ENCODE data around the gene DGKH. TPM values are rescaled to one million over a fixed set of nuclear protein-coding genes. Genes with fewer than 3 reads are reported as not detected.

Gene DGKH
- total and polyA plus RNA-seq, 2 of the 13 experiments (the other 11 are each of a cell fraction or from before 2014, with no cell fraction given): 0.01 to 0.13 TPM

DNA sequence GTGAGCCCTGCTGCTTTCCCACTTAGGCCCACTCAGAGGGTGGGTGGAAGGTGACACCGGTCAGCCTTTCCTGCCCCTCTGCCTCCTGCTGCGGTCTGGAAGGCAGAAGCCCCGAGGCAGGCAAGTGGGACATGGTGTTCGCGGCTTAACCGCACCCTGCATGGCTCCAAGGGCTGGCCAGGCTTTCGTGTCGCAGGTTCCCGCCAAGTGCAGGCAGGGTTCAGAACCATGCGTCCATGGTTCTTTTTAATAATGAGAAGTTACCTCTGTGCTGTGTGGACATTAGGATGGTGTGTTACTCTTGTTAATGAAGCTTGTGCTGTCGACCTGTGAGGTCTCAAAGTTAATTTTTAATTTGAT is 986 bp downstream of the DGKH start:
- ChIA-PET CTCF (ENCODE audit: low intra/inter-chr PET ratio, low total read pairs) (no interaction called here), POLR2A (no interaction called here)
- H3K36me3 ChIP-seq (replicated peaks in 1 of 2; ENCODE audit: control insufficient read depth in 1 of 2, insufficient read depth in 2 of 2, low read length in 2 of 2): no peaks in the 10 kb centered on the region
- no peak overlapping the region for H3K27ac ChIP-seq (ENCODE audit: extremely low read length, insufficient read depth, low read length)
- intact Hi-C loops (cut with micrococcal nuclease; ENCODE audit: unreplicated experiment) (loop anchor here (5.0 kb wide), 1 partner anchor 77 kb away; no protein-coding TSS in a partner anchor), in situ Hi-C loops (cut with HindIII; ENCODE audit: extremely low pct_ligation_motif_present, low pct_unique_long_range_greater_than_20kb) (no loop called here)
- no peak; the same call in 2 of the 3 replicates for ATAC-seq
- H3K4me1 ChIP-seq (ENCODE audit: insufficient read depth, low read length): peaks cover 9% of the 10 kb centered on the region
- 4% methylated on average over 1 of the region's 11 CpGs for WGBS (ENCODE audit: low lambda C conversion rate)
- no peak for DNase-seq (ENCODE audit: low spot score)
- peaks cover 6 to 28% of the 10 kb centered on the region in 2 experiments for H3K27me3 ChIP-seq (ENCODE audit: control insufficient read depth in 1 of 2, insufficient read depth in 2 of 2, low read length in 2 of 2)
- H4K20me1 ChIP-seq (ENCODE audit: insufficient read depth, low read length): no peaks in the 10 kb centered on the region
- TF ChIP-seq ZNF710 (CRISPR knock-in tag; IDR thresholded peaks at IDR 0.05; ENCODE audit: borderline replicate concordance) (0 out of 2 replicates have a peak, but pooled peaks have one; percentile 31), MAZ (IDR thresholded peaks at IDR 0.05; ENCODE audit: borderline replicate concordance, low read depth, low read length) (no peak), MAZ (CRISPR knock-in tag; IDR thresholded peaks at IDR 0.05; ENCODE audit: low read depth) (0 out of 2 replicates have a peak, but pooled peaks have one; percentile 4), ZNF768 (CRISPR knock-in tag; IDR thresholded peaks at IDR 0.05) (peak; percentile 25; the same call in 1 of the 2 replicates), CHD2 (IDR thresholded peaks at IDR 0.05; ENCODE audit: low read depth, low read length) (no peak), ZNF260 (CRISPR knock-in tag; IDR thresholded peaks at IDR 0.05; ENCODE audit: borderline replicate concordance, low read depth) (no peak)
- H3K9ac ChIP-seq (ENCODE audit: insufficient read depth, low read depth, low read length): no peak overlapping the region
- H3K79me2 ChIP-seq (ENCODE audit: insufficient read depth, low read length): no peaks in the 10 kb centered on the region
- no peak overlapping the region for H2AFZ ChIP-seq (ENCODE audit: low read length)
- no TSS peak for BruUV-seq (replicated peaks)
- H3K4me3 ChIP-seq (replicated peaks in 1 of 3; ENCODE audit: insufficient read depth in 1 of 3, low read depth in 2 of 3, low read length in 3 of 3): peak overlapping the region; percentile 51 to 76 (median 63)
- H3K9me3 ChIP-seq (ENCODE audit: low read length): no peaks in the 10 kb centered on the region
- peak overlapping the region; percentile 99 for H3K4me2 ChIP-seq (ENCODE audit: low read depth, low read length)
- no peak for FAIRE-seq
